Epithelial cell of proximal tubule (primary cell): ENCODE measurements around the gene IMPA2. TPM values are rescaled to one million over a fixed set of nuclear protein-coding genes. Genes with fewer than 3 reads are reported as not detected.

Experiments used
- DNase-seq: peaks from one replicate; pipeline ENCODE4 v3.0.0-alpha.2; 2011; ENCODE audit warnings: low read depth
- H3K4me3 ChIP-seq: 2 replicates; pipeline ENCODE4 v1.5.1; 2011; ENCODE audit warnings: low read depth, mild to moderate bottlenecking, low read length
- total RNA-seq: library from RNA; depleted of rRNA; stranded (reverse); fragments of >200 nt; gene quantifications from 2 replicates; pipeline ENCODE4 v1.2.3, GENCODE V29; 2015
- TF ChIP-seq, protein P1 (sequence below): conservative IDR thresholded peaks from 2 replicates; pipeline ENCODE4 v1.5.1; 2012; ENCODE audit warnings: low read depth, mild to moderate bottlenecking, low read length

The IMPA2 gene
- total RNA-seq, 1 donor from 2014 or later = 89.9 TPM

DNA sequence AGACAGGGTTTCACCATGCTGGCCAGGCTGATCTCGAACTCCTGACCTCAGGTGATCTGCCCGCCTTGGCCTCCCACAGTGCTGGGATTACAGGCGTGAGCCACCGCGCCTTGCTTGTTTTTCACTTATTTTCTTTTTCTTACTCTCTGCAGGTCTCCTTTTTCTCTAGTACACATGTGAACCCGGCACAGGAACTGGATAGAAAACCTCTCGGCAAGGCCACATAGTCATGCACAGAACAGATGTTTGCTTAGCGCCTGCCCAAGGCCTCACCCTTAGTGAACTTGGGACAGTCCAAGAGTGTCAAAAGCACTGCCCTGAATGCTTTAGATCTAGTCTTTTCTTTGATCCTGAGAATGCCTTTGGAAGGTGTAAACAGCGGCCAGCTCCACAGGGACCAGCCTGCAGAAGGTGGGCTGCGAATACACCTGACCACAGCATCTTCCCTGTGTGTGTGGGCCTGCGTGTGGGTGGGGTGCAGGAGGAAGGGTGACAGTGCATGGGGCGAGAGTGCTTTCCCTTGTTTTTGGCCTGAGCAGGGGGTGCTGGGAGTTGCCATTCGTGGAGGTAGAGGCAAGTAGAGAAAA lies 27.0 kb downstream of the IMPA2 start:
- no peak overlapping the region for H3K4me3 ChIP-seq
- no peak for DNase-seq
- TF ChIP-seq, protein P1, sequence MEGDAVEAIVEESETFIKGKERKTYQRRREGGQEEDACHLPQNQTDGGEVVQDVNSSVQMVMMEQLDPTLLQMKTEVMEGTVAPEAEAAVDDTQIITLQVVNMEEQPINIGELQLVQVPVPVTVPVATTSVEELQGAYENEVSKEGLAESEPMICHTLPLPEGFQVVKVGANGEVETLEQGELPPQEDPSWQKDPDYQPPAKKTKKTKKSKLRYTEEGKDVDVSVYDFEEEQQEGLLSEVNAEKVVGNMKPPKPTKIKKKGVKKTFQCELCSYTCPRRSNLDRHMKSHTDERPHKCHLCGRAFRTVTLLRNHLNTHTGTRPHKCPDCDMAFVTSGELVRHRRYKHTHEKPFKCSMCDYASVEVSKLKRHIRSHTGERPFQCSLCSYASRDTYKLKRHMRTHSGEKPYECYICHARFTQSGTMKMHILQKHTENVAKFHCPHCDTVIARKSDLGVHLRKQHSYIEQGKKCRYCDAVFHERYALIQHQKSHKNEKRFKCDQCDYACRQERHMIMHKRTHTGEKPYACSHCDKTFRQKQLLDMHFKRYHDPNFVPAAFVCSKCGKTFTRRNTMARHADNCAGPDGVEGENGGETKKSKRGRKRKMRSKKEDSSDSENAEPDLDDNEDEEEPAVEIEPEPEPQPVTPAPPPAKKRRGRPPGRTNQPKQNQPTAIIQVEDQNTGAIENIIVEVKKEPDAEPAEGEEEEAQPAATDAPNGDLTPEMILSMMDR = no peak

DNA sequence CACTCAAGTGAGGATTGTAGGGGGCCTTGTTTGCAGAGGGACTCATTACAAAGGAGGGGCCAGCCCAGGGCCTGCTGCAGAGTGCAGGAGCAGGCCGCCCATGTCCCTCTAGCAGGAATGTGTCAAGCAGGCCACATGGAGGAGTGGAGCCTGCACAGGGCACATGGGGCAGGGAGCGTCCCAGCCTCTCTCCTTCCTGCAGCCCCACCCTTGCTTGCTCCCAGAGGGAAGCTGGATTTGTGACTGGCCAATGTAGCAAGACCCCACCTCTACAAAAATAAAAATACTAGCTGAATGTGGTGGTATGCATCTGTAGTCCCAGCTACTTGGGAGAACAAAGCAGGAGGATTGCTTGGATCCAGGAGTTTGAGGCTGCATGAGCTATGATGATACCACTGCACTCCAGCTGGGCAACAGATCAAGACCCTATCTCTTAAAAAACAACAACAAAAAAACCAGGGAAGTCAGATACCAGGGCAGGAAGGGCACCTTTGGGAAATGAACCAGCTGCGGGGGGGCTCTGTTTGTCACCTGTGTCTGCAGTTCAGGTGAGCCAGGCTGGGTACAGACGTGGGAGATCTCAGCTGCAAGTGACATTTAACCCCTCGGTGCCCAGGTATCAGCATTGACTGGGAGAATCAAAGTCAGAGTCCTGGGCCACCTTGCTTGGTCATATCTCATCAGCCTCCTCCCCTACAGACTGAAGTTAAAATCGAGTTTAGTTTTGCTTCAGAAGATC lies 27.7 kb downstream of the IMPA2 start:
- TF ChIP-seq, protein P1 = no peak
- no peak for DNase-seq
- H3K4me3 ChIP-seq = no peak overlapping the region

DNA sequence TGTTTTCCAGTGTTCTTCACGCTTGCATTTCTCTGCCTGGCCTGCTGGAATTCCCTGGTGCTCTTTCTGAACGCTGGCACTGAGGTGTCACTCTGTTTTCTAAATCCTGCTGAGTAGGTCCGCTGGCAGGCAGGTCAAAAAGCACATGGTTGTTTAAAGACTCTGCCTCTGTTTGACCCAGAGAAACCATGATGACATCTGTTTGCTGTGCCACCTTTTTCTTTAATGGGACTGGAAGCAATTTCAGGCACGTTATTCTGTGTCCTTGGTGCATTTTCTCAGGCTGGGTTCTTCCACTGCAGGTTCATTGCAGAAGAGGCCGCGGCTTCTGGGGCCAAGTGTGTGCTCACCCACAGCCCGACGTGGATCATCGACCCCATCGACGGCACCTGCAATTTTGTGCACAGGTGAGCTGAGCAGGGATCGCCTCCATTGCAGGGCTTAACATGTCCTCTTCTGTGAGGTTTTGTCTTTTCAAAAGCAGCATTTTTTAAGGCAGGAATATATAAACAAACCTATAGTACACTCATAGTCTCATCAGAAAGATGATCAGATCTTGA lies 28.4 kb downstream of the IMPA2 start:
- H3K4me3 ChIP-seq = no peak overlapping the region
- TF ChIP-seq, protein P1 = no peak
- DNase-seq = no peak

DNA sequence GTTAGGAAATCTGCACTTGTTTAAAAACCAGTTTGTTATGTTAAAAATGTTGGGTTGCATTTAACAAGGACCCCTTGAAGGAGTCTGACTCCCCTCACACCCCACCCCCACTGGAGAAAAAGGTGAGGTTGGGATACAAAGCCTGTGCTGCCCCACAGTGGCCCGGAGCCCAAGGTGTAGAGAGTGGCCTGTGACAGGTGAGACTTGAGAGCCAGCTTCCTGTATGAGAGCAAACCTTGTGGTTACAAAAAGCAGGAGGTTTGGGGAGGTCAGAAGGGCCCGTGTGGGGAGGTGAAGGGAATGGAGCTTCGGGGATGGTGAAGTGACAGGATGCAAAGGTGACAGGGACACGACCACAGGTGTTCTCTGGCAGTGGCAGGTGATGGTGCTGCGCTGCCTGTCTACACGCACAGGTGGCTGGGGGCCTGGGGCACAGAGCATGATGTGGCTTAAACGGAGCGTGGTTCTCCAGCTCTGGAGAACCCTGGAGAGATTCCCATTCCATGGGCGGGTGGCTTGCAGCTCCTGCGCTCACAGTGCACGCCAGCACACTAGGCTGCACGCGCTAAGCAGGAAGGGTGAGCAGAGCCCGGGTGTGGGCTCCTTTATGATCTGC lies 29.0 kb downstream of the IMPA2 start:
- DNase-seq = no peak
- TF ChIP-seq, protein P1 = no peak
- H3K4me3 ChIP-seq = no peak overlapping the region

DNA sequence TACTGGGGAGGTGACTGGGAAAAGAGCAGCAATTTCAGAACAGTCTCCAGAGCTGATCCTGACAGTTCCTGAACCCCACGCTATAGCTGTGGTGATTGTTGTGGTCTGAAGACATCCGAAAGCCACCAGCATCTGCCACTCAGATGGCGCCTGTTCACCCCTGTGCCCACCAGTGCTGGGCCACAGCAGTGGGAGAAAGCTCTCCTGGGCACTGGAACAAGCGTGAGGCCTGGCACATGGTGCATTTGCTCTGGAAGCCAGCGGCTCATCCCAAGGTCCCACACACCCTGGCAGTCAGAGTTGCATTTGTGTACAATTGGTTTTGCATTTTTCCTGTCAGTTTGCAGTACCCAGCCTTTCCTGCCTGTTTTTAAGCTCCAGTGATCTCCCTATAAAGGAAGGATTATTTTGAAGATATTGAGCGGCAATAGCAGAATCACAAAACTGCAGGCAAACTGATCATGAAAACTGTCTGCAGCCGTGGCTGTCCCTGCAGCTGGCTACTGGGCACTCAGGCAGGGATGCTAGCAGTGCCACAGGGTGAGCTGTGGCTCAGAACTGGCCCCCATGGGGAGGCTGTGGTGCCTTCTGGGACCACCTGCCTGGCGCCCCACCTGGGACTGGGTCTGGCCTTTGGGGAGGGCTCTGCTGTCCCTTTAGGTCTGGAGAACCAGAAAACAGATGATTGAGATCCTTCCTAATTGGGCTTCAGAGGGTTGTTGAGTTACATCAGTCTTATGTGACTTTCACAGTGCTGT lies 30.1 kb downstream of the IMPA2 start:
- TF ChIP-seq, protein P1 = no peak
- no peak overlapping the region for H3K4me3 ChIP-seq
- no peak for DNase-seq

DNA sequence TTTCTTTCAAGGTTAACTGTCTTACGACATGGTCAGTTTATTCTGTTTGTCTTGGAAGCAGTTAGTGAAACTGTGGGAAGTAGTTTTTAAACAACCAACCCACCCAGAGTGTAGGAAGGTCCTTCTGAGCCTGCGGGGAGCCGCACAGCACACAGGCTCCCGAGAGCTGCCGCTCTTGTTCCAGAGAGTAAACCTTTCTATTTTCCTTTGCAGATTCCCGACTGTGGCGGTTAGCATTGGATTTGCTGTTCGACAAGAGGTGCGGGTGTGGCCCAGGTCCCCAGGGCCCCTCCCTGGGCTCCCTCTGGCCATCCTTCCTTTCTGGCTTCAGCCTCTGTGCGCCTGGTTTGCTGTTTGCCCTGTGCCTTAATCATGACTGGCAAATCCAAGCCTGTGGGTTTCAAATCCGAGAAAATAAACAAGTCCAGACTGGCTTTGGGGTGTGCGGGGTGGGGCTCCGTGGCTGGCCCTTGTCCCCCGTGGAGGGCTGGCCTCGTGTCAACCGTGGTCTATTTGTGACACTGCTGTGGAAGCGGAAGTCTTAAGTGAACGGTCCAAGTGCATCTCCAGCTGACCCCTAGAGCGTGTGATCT lies 30.7 kb downstream of the IMPA2 start:
- DNase-seq = no peak
- TF ChIP-seq, protein P1 = no peak
- no peak overlapping the region for H3K4me3 ChIP-seq
